Neural progenitor cell (in vitro differentiated cells): ENCODE results near the gene MID1. TPM values are rescaled to one million over a fixed set of nuclear protein-coding genes. Genes with fewer than 3 reads are reported as not detected.

Experiments used
- DNase-seq: peaks from one replicate; pipeline ENCODE4 v3.0.0-alpha.2; 2016; ENCODE audit warnings: low spot score
- H2AFZ ChIP-seq: fragments of 200-600 bp; sonication (generic); replicated peaks from 2 replicates; pipeline ENCODE4 v1.6.1; 2016; ENCODE audit warnings: antibody characterized with exemption
- H3F3A ChIP-seq: fragments of 200-600 bp; sonication (generic); 2 replicates; pipeline ENCODE4 v1.6.1; 2016; ENCODE audit warnings: antibody characterized with exemption, low read depth
- H3K27ac ChIP-seq: fragments of 200-600 bp; sonication (generic); 2 replicates; pipeline ENCODE4 v1.5.1; 2016; ENCODE audit warnings: mild to moderate bottlenecking
- H3K27me3 ChIP-seq: fragments of 200-600 bp; sonication (generic); 2 replicates; pipeline ENCODE4 v1.6.1; 2016; ENCODE audit warnings: mild to moderate bottlenecking, moderate library complexity
- H3K36me3 ChIP-seq: fragments of 200-600 bp; sonication (generic); 2 replicates; pipeline ENCODE4 v1.5.1; 2016
- H3K4me1 ChIP-seq: fragments of 200-600 bp; sonication (generic); 2 replicates; pipeline ENCODE4 v1.6.1; 2016; ENCODE audit warnings: mixed run types
- H3K4me2 ChIP-seq: fragments of 200-600 bp; sonication (generic); 2 replicates; pipeline ENCODE4 v1.6.1; 2016
- H3K4me3 ChIP-seq: fragments of 200-600 bp; sonication (generic); 2 replicates; pipeline ENCODE4 v1.5.1; 2016
- H3K79me2 ChIP-seq: fragments of 200-600 bp; sonication (generic); 2 replicates; pipeline ENCODE4 v1.6.1; 2016; ENCODE audit warnings: low read depth
- H3K9ac ChIP-seq: fragments of 200-600 bp; sonication (generic); 2 replicates; pipeline ENCODE4 v1.6.1; 2016
- H3K9me3 ChIP-seq: fragments of 200-600 bp; sonication (generic); 2 replicates; pipeline ENCODE4 v1.5.1; 2016; ENCODE audit warnings: low read depth
- H4K20me1 ChIP-seq: fragments of 200-600 bp; sonication (generic); 2 replicates; pipeline ENCODE4 v1.6.1; 2016; ENCODE audit warnings: low read depth
- H3K27ac Mint-ChIP-seq: 3 replicates; pipeline ENCODE4 v1.8.0; 2021; ENCODE audit warnings: mixed read lengths
- H3K27me3 Mint-ChIP-seq: 2 replicates; pipeline ENCODE4 v1.8.0; 2022; ENCODE audit warnings: low read depth, mild to moderate bottlenecking, inconsistent platforms, moderate library complexity, mixed read lengths; ENCODE audit not compliant: insufficient read depth
- H3K36me3 Mint-ChIP-seq: 3 replicates; pipeline ENCODE4 v1.8.0; 2021; ENCODE audit warnings: mixed read lengths
- H3K4me1 Mint-ChIP-seq: 3 replicates; pipeline ENCODE4 v1.8.0; 2021; ENCODE audit warnings: mixed read lengths
- H3K4me3 Mint-ChIP-seq: 3 replicates; pipeline ENCODE4 v1.8.0; 2021; ENCODE audit warnings: mild to moderate bottlenecking, moderate library complexity, mixed read lengths
- H3K9me3 Mint-ChIP-seq: 3 replicates; pipeline ENCODE4 v1.8.0; 2020; ENCODE audit warnings: mixed read lengths
- CTCF ChIP-seq: fragments of 200-600 bp; sonication (generic); IDR thresholded peaks from 2 replicates; pipeline ENCODE4 v1.5.1; 2017; ENCODE audit warnings: antibody characterized with exemption, mild to moderate bottlenecking
- EZH2 ChIP-seq: fragments of 200-600 bp; sonication (generic); IDR thresholded peaks from 2 replicates; pipeline ENCODE4 v1.6.1; 2017; ENCODE audit warnings: antibody characterized with exemption, mild to moderate bottlenecking, moderate library complexity
- EZH2phosphoT487 ChIP-seq: fragments of 200-600 bp; sonication (generic); IDR thresholded peaks from 2 replicates; pipeline ENCODE4 v1.6.1; 2017; ENCODE audit warnings: antibody characterized with exemption
- total RNA-seq: library from RNA; depleted of rRNA; stranded (reverse); fragments of >200 nt; gene quantifications from 2 replicates; pipeline ENCODE4 v1.2.3, GENCODE V29; 2015; ENCODE audit warnings: low replicate concordance

Gene MID1
- total RNA-seq, 1 donor from 2014 or later, result 29.5 TPM

GRCh38 chrX:10470009-10470408 lies 150.4 kb downstream of the MID1 start:
- Histone ChIP-seq H3K9ac (no peak overlapping the region), H3K4me3 (no peak overlapping the region), H3K27me3 (no peaks in the 10 kb centered on the region), H3K4me2 (no peak overlapping the region), H3K36me3 (peaks cover 3% of the 10 kb centered on the region), H3K9me3 (peaks cover 4% of the 10 kb centered on the region), H4K20me1 (no peaks in the 10 kb centered on the region), H3K4me1 (no peaks in the 10 kb centered on the region), H3K27ac (no peak overlapping the region), H3K79me2 (no peaks in the 10 kb centered on the region), H3F3A (no peaks in the 10 kb centered on the region), H2AFZ (no peak overlapping the region)
- no peak overlapping the region for H3K4me3 Mint-ChIP-seq
- peaks cover 2% of the 10 kb centered on the region for H3K4me1 Mint-ChIP-seq
- H3K36me3 Mint-ChIP-seq, result peaks cover 53% of the 10 kb centered on the region
- TF ChIP-seq EZH2 (no peak), EZH2phosphoT487 (no peak), CTCF (no peak)
- H3K9me3 Mint-ChIP-seq, result no peaks in the 10 kb centered on the region
- no peak overlapping the region for H3K27ac Mint-ChIP-seq
- no peaks in the 10 kb centered on the region for H3K27me3 Mint-ChIP-seq
- DNase-seq, result no peak

GRCh38 chrX:10467793-10468192 lies 152.6 kb downstream of the MID1 start:
- TF ChIP-seq EZH2 (no peak), EZH2phosphoT487 (no peak), CTCF (no peak)
- H3K27ac Mint-ChIP-seq, result no peak overlapping the region
- peaks cover 58% of the 10 kb centered on the region for H3K36me3 Mint-ChIP-seq
- Histone ChIP-seq H3K4me2 (no peak overlapping the region), H3K27me3 (no peaks in the 10 kb centered on the region), H3K9ac (no peak overlapping the region), H3K9me3 (no peaks in the 10 kb centered on the region), H3K79me2 (no peaks in the 10 kb centered on the region), H3K4me1 (no peaks in the 10 kb centered on the region), H3F3A (no peaks in the 10 kb centered on the region), H4K20me1 (no peaks in the 10 kb centered on the region), H2AFZ (no peak overlapping the region), H3K36me3 (no peaks in the 10 kb centered on the region), H3K27ac (no peak overlapping the region), H3K4me3 (no peak overlapping the region)
- no peaks in the 10 kb centered on the region for H3K4me1 Mint-ChIP-seq
- DNase-seq, result no peak
- no peak overlapping the region for H3K4me3 Mint-ChIP-seq
- H3K27me3 Mint-ChIP-seq, result no peaks in the 10 kb centered on the region
- H3K9me3 Mint-ChIP-seq, result no peaks in the 10 kb centered on the region

GRCh38 chrX:10465254-10465653 lies 155.1 kb downstream of the MID1 start:
- TF ChIP-seq CTCF (no peak), EZH2phosphoT487 (no peak), EZH2 (no peak)
- Mint-ChIP-seq H3K4me1 (no peaks in the 10 kb centered on the region), H3K4me3 (no peak overlapping the region), H3K27ac (no peak overlapping the region), H3K9me3 (no peaks in the 10 kb centered on the region), H3K27me3 (no peaks in the 10 kb centered on the region), H3K36me3 (peaks cover 54% of the 10 kb centered on the region)
- Histone ChIP-seq H3K79me2 (no peaks in the 10 kb centered on the region), H3K4me1 (no peaks in the 10 kb centered on the region), H4K20me1 (no peaks in the 10 kb centered on the region), H3K27me3 (no peaks in the 10 kb centered on the region), H3K4me2 (no peak overlapping the region), H3K9me3 (no peaks in the 10 kb centered on the region), H3F3A (no peaks in the 10 kb centered on the region), H3K27ac (no peak overlapping the region), H3K9ac (no peak overlapping the region), H3K36me3 (no peaks in the 10 kb centered on the region), H2AFZ (no peak overlapping the region), H3K4me3 (no peak overlapping the region)
- DNase-seq, result no peak

GRCh38 chrX:10457092-10457491 lies 163.3 kb downstream of the MID1 start:
- H3K4me1 Mint-ChIP-seq, result peaks cover 10% of the 10 kb centered on the region
- H2AFZ ChIP-seq, result no peak overlapping the region
- DNase-seq, result no peak

More at GRCh38 chrX:10457092-10457491, 163.3 kb downstream of the MID1 start:
- H3K27ac Mint-ChIP-seq, result no peak overlapping the region
- TF ChIP-seq EZH2phosphoT487 (no peak), EZH2 (no peak), CTCF (no peak)
- H3K9me3 Mint-ChIP-seq, result peaks cover 4% of the 10 kb centered on the region
- Histone ChIP-seq H3K9me3 (peaks cover 4% of the 10 kb centered on the region), H4K20me1 (no peaks in the 10 kb centered on the region), H3K4me1 (peaks cover 8% of the 10 kb centered on the region), H3K9ac (no peak overlapping the region), H3K36me3 (peaks cover 7% of the 10 kb centered on the region), H3F3A (no peaks in the 10 kb centered on the region), H3K27me3 (no peaks in the 10 kb centered on the region), H3K4me3 (no peak overlapping the region), H3K79me2 (no peaks in the 10 kb centered on the region), H3K27ac (no peak overlapping the region), H3K4me2 (no peak overlapping the region)
- peaks cover 53% of the 10 kb centered on the region for H3K36me3 Mint-ChIP-seq
- H3K4me3 Mint-ChIP-seq, result no peak overlapping the region
- H3K27me3 Mint-ChIP-seq, result peaks cover 2% of the 10 kb centered on the region
